AG08396 (cell line): ENCODE results near the gene PKD1L1.
"Not testable (repeated sequence)": the region's sequence is repeated elsewhere in the genome, so short reads cannot be mapped to it uniquely, and the experiment has no call there.

Experiments used
- DNase-seq: peaks from one replicate; pipeline ENCODE4 v3.0.0; 2012; ENCODE audit warnings: low spot score, mixed read lengths

The PKD1L1 gene

DNA sequence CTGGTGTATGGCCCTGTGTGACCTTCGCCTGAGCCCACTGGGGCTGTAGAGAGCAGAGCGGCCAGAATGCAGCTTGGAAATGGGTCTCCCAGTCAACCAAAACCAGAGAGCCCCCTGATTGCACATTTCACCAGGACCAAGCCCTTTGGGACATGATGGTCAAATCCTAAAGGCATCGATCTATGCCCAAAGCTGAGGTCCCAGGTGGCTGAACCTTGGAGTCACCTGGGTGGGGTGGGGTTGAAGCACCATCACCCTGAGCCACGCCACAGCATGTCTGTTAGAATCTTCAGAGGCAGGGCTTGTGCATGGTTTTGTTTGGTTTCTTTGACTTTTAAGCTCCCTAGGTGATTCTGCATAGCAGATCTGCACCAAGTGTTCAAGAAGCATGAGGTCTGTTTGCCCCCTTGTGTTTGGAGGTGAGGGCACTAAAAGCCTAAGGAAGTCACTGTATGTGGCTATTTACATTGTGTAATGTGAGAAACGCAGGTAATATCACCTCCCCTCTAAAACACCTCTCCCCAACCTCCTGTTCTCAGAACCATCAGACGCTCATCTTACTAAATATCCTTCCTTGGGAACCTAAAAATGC is 9.6 kb downstream of the PKD1L1 start:
- no peak for DNase-seq

DNA sequence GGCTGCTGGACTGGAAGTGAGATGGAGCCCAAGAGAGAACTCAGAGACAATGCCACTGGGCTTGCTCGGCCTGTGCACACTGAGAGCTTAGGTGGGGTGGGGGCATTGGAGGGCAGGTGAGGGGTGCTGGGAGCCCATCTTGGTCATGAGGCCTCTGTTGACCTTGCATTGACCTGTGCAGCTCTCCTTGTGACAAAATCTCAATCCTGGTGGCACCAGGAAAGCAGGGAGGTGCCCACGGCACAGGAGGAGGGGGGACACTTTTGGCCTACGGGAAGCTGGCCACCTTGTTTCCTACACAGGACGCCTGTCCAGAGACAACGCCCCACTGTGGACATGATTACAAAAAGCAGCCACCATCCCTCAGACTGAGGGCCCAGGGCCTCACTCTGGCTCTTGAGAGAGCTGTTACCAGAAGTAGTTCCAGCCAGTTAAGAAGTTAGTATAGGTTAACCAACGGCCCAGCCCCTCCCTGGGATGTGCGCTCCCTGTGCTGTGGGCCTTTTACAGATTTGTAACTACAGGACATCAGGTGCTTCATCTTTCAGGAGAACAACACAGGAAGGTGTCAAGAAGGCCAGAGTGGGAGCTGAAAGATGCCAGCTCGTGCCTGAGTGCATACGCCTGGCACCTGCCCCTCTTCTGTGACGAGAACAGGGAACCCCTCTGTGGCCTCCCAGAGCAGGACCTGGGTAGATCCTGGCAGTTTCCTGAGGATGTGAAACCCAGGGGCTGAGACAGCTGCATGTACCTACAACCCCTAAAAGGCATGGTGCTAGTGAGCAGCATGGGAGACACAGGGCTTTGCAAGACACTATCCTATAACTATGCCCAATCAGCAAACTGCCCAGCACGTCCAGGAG is 10.3 kb downstream of the PKD1L1 start:
- DNase-seq = no peak

DNA sequence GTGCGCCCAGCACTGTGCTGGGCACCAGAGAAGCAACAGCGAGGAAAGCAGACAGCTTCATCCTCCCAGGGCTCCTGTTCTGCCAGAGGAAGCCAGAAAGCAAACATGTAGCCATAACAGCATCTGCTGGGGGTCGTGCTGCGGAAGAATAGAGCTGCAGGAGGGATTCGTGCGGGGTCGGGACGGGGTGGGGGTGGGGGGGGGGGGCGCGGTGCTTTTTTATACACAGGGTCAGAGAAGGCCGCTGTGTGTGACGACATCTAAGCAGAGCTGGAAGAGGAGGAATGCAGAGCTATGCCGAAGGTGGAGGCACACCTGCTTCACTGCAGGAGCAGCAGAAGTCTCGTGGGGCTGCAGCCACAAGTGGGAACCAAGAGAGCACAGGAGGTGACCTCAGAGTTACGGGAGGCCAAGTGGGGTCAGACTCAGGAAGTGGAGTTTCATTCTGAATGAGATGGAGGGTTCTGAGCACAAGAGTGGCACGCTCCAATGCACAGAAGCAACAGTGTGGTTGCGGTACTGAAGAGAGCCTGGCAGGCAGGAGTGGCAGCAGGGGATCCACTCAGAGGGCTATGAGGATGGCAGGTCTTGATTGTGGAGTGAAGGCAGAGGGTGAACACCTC is 11.1 kb downstream of the PKD1L1 start:
- DNase-seq = no peak

- DNase-seq = no peak
Observed at GRCh38 chr7:47936323-47936722, 11.9 kb downstream of the PKD1L1 start.

GRCh38 chr7:47935336-47935735 is 12.9 kb downstream of the PKD1L1 start:
- no peak for DNase-seq

DNA sequence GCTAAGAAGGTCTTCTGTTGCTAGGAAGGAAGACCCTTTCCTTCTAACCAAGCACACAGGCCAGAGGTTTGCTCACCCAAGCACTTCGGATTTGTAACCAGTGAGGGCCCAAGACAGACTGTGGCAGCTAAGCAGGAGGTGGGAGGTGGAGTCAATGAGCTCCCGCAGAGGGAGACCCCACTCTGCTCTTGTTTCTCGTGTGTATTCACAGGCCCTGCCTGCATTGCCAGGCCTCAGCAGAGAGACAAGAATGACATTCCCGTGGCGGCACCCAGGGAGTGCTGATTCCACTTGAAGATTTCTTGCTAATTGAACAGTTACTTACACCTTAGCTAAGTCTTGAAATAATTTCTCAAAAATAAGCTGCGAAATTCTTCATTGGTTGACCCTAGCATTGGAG is 13.4 kb downstream of the PKD1L1 start:
- no peak for DNase-seq

GRCh38 chr7:47933215-47933614 is 15.1 kb downstream of the PKD1L1 start:
- no peak for DNase-seq

- DNase-seq = no peak
Observed at GRCh38 chr7:47932466-47933037, 15.7 kb downstream of the PKD1L1 start.

GRCh38 chr7:47932016-47932415 is 16.2 kb downstream of the PKD1L1 start:
- DNase-seq = peak; percentile 48

- DNase-seq = no peak
Observed at GRCh38 chr7:47931005-47932004, 17.0 kb downstream of the PKD1L1 start.

DNA sequence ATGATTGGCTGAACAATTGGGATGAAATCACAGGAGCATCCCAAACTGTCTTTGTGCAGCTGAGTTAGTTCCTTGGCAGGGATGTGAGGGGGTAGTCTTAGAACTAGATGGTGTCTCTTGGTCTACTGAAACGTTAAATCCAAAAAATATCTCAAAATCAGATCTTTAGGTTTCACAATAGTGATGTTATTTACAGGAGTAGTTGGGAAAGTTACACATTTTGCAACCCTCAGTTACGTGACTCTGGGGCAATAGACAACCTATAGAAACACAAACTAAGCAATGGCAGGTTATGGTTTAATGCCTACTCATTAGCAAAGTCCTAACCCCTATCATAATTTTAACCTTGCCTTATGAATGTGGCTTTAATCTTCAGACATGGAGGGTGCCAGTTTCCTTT is 24.0 kb downstream of the PKD1L1 start:
- no peak for DNase-seq

- not testable (repeated sequence) for DNase-seq
Observed at GRCh38 chr7:47923081-47923875, 25.0 kb downstream of the PKD1L1 start.

DNA sequence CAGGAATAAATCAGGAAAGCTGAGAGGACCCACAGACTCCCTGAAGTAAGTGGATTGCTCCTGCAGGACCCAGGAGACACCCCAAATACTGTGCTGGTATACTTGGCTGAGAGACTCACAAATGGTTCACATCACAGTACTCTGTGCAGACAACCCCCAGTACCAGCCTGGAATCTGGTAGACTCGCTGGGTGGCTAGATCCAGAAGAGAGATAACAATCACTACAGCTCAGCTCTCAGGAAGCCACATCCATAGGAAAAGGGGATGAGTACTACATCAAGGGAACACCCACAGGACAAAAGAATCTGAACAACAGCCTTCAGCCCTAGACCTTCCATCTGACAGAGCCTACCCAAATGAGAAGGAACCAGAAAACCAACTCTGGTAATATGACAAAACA is 31.8 kb downstream of the PKD1L1 start:
- not testable (repeated sequence) for DNase-seq

DNA sequence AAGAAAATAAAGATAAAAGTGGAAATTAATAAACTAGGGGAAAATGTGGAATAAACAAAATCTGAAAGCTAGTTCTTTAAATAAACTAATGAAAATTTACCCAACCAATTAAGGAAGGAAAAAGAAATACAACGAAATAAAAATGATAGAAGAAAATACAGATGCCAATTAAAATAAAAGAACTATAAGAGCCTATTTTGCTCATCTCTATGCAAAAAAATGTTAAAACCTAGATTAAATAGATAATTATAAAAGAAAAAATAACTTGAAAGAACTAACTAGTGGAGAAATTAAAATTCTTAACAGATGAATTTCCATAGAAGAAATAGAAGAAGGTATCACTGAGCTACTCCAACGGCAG is 32.7 kb downstream of the PKD1L1 start:
- DNase-seq = no peak

- DNase-seq = no peak
Observed at GRCh38 chr7:47914717-47915615, 33.3 kb downstream of the PKD1L1 start.

- no peak for DNase-seq
Observed at GRCh38 chr7:47912332-47912731, 35.9 kb downstream of the PKD1L1 start.

- no peak for DNase-seq
Observed at GRCh38 chr7:47908720-47909119, 39.5 kb downstream of the PKD1L1 start.

GRCh38 chr7:47907981-47908616 is 40.2 kb downstream of the PKD1L1 start:
- no peak for DNase-seq

DNA sequence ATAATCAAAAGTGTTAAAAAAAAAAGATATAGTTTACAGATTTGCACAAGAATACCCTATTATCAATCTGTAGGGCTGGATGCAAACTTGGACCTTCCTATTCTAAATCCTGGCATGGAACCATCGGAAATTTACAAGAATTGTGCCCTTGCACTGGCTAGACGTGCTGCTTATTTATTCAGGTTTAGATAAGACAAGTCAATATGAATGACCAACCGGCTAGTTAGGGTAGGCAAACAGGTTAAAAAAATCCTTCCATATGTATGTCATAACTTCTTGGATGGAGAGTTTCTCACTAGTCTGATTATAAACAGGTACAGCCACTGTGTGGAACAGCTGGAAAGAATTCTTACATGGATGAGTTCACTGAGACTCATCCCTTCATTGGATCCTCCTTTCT is 41.4 kb downstream of the PKD1L1 start:
- DNase-seq = no peak
